ENCODE data around the gene AUP1.

AUP1 gene

DNA sequence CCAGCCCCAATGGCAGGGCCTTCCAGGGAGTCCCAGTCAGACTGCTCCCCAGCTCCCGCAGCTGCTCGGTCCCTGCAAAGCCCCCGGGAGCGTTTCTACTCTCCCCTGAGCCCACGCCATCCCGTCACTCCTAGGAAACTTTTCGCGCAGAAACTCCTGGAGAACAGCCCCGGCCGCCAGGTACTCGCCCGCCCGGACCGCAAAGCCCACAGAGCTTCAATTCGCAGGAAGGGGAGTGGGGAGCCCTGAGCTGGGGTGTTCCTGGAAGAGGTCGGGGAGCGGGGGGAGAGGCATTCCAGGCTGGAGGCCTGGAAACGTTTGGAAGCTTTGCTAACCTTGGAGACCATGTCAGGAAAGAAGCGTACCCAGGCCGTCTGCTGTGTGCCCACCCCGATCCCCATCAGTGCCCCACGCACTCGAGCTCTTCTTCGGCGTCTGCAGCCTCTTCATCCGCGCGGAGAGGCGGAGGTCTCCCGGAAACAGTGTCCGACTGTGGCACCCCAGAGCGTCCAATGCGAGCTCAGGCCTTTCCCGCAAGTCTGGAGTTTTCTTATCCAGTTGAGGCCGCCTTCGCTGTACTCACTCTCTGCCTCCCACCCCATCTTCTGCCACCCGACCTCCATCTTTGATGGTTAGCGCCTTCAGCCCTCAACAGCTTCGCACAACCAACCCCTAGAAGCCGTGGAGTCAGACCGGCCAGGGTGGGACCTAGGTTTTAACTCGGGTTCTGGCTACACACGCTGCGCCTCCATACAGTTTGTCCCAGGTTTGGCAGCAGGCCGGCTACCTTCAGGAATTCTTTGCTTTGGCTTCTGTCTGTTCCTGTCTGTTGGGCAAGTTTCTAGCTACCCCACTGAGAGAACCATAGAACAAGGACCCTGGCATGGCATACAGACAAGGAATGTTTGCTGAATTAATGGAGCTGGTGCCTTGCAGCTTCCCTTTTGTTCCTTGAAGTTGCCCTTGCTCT is 25.7 kb downstream of the AUP1 start:
- no peak for TF ChIP-seq TAF1 (IDR thresholded peaks at IDR 0.05; ENCODE audit: borderline replicate concordance, insufficient read depth, low read length)
- no peak for TF ChIP-seq FOXP2 (optimal IDR thresholded peaks at IDR 0.05; ENCODE audit: borderline replicate concordance, extremely low read depth, extremely low read length, insufficient read depth)
- TF ChIP-seq SIN3A (IDR thresholded peaks at IDR 0.05; ENCODE audit: borderline replicate concordance, insufficient read depth, low read length): no peak
- no peak for TF ChIP-seq POLR2AphosphoS5 (IDR thresholded peaks at IDR 0.05; ENCODE audit: low read depth, low read length)
- TF ChIP-seq REST (IDR thresholded peaks at IDR 0.05; ENCODE audit: insufficient read depth in 1 of 2, low read depth in 2 of 2, low read length in 2 of 2): no peak

- TF ChIP-seq FOXP2 (optimal IDR thresholded peaks at IDR 0.05; ENCODE audit: borderline replicate concordance, extremely low read depth, extremely low read length, insufficient read depth) (no peak), TAF1 (IDR thresholded peaks at IDR 0.05; ENCODE audit: borderline replicate concordance, insufficient read depth, low read length) (no peak)
These were observed 26.6 kb downstream of the AUP1 start for GRCh38 chr2:74502720-74503505.

DNA sequence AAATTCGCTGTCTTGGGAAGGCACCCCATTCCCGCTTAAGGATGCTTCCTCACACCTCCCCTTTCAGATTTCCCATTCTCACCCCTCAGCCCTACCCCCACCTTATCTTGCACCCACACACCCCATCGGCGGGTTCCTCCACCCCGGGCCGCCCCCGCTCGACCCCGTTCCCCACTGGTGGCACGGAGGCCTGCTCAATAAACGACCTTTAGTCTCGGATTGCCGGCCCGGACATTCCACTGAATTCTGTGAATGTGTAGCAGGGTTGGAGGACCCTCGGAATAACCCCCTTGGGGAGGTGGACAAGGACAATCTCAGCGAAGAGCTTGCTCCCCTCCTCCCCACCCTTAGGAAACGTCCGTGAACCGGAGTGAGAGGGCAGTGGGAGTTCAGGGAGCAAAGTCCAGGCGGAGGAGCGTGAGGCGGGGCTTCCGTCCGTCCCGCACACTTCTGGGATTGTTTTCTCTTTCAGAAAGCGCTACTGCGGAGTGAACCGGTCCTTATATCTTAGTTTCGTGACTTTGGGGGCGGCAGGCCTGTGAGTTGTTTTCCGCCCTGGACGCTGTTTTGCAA is 27.3 kb downstream of the AUP1 start:
- TF ChIP-seq REST (IDR thresholded peaks at IDR 0.05; ENCODE audit: insufficient read depth in 1 of 2, low read depth in 2 of 2, low read length in 2 of 2) (no peak), FOXP2 (optimal IDR thresholded peaks at IDR 0.05; ENCODE audit: borderline replicate concordance, extremely low read depth, extremely low read length, insufficient read depth) (no peak), POLR2AphosphoS5 (IDR thresholded peaks at IDR 0.05; ENCODE audit: low read depth, low read length) (no peak), TAF1 (IDR thresholded peaks at IDR 0.05; ENCODE audit: borderline replicate concordance, insufficient read depth, low read length) (no peak), SIN3A (IDR thresholded peaks at IDR 0.05; ENCODE audit: borderline replicate concordance, insufficient read depth, low read length) (no peak)

GRCh38 chr2:74501335-74502071 is 28.0 kb downstream of the AUP1 start:
- TF ChIP-seq REST (IDR thresholded peaks at IDR 0.05; ENCODE audit: insufficient read depth in 1 of 2, low read depth in 2 of 2, low read length in 2 of 2) (peak; percentile 18 to 75; a peak in 2 of 4 replicates), TAF1 (IDR thresholded peaks at IDR 0.05; ENCODE audit: borderline replicate concordance, insufficient read depth, low read length) (no peak), FOXP2 (optimal IDR thresholded peaks at IDR 0.05; ENCODE audit: borderline replicate concordance, extremely low read depth, extremely low read length, insufficient read depth) (no peak)

DNA sequence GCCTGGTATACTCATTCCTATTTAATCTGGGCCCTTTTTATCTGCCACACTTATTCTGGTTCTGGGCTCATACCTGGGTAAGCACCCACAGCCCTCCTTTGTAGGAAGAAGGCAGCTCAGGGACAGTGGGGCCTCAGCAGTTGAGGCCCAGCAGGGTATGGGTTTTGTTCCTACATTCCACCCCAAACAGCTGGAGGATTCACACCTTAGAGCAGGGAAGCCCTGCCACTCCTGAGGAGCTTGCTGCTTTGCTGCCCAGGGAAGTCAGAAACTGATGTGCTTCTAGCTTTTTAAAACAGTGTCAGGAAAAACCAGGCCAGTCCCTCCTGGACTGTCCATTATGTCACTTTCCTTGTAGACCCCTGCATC is 28.9 kb downstream of the AUP1 start:
- TF ChIP-seq SIN3A (IDR thresholded peaks at IDR 0.05; ENCODE audit: borderline replicate concordance, insufficient read depth, low read length): no peak
- no peak for TF ChIP-seq FOXP2 (optimal IDR thresholded peaks at IDR 0.05; ENCODE audit: borderline replicate concordance, extremely low read depth, extremely low read length, insufficient read depth)
- no peak for TF ChIP-seq REST (IDR thresholded peaks at IDR 0.05; ENCODE audit: insufficient read depth in 1 of 2, low read depth in 2 of 2, low read length in 2 of 2)
- no peak for TF ChIP-seq TAF1 (IDR thresholded peaks at IDR 0.05; ENCODE audit: borderline replicate concordance, insufficient read depth, low read length)
- no peak for TF ChIP-seq POLR2AphosphoS5 (IDR thresholded peaks at IDR 0.05; ENCODE audit: low read depth, low read length)
